ENCODE measurements around the gene CYP26B1. TPM values are rescaled to one million over a fixed set of nuclear protein-coding genes. Genes with fewer than 3 reads are reported as not detected.
A peak's percentile ranks its signal among the peaks of the same experiment; 100 is the strongest.

CYP26B1 gene
- total and polyA plus RNA-seq, 8 donors, result 3.1 to 7.6 (median 4.9) TPM

- Histone ChIP-seq H3K36me3 (no peaks in the 10 kb centered on the region), H3K27ac (no peak overlapping the region), H3K27me3 (peaks cover 45 to 65% of the 10 kb centered on the region in 2 donors), H3K9me3 (no peaks in the 10 kb centered on the region), H3K4me1 (peaks cover 30 to 51% of the 10 kb centered on the region in 2 donors), H3K4me3 (peak overlapping the region; percentile 9 to 14)
- intact Hi-C loops (cut with DNase I), result loop anchor here in 1 of 2 donors (5.0 kb wide), 1 partner anchor 341 kb away; no protein-coding TSS in a partner anchor
- DNase-seq, result peak in 3 of 4 donors; percentile 77 to 89 (median 82)
- no peak for TF ChIP-seq CTCF (IDR thresholded peaks at IDR 0.05)
- ATAC-seq, result peak; percentile 79
These were observed 4.9 kb downstream of the CYP26B1 start for GRCh38 chr2:72142570-72143440.

- peaks cover 37 to 56% of the 10 kb centered on the region in 2 donors for H3K27me3 ChIP-seq
- no peak overlapping the region for H3K27ac ChIP-seq
- peak in 1 of 4 donors; percentile 30 for DNase-seq
- TF ChIP-seq CTCF (IDR thresholded peaks at IDR 0.05), result no peak
- intact Hi-C loops (cut with DNase I), result loop anchor here in 1 of 2 donors (5.0 kb wide), 1 partner anchor 340 kb away; no protein-coding TSS in a partner anchor
- no peak overlapping the region for H3K4me3 ChIP-seq
- peaks cover 26 to 47% of the 10 kb centered on the region in 2 donors for H3K4me1 ChIP-seq
- no peak for ATAC-seq
- H3K9me3 ChIP-seq, result no peaks in the 10 kb centered on the region
- H3K36me3 ChIP-seq, result no peaks in the 10 kb centered on the region
These were observed 5.7 kb downstream of the CYP26B1 start for GRCh38 chr2:72141881-72142451.

GRCh38 chr2:72141032-72141645 lies 6.5 kb downstream of the CYP26B1 start:
- intact Hi-C loops (cut with DNase I), result loop anchor here in 1 of 2 donors (5.0 kb wide), 1 partner anchor 339 kb away; no protein-coding TSS in a partner anchor
- Histone ChIP-seq H3K4me1 (peaks cover 26 to 41% of the 10 kb centered on the region in 2 donors), H3K36me3 (no peaks in the 10 kb centered on the region), H3K27me3 (peaks cover 29 to 48% of the 10 kb centered on the region in 2 donors), H3K9me3 (no peaks in the 10 kb centered on the region), H3K27ac (no peak overlapping the region), H3K4me3 (no peak overlapping the region)
- peak in 1 of 4 donors; percentile 26 for DNase-seq
- no peak for ATAC-seq
- no peak for TF ChIP-seq CTCF (IDR thresholded peaks at IDR 0.05)

GRCh38 chr2:72140621-72140960 lies 7.1 kb downstream of the CYP26B1 start:
- intact Hi-C loops (cut with DNase I), result loop anchor here in 1 of 2 donors (5.0 kb wide), 1 partner anchor 338 kb away; no protein-coding TSS in a partner anchor
- Histone ChIP-seq H3K4me1 (peaks cover 26 to 35% of the 10 kb centered on the region in 2 donors), H3K4me3 (no peak overlapping the region), H3K36me3 (no peaks in the 10 kb centered on the region), H3K27me3 (peaks cover 23 to 42% of the 10 kb centered on the region in 2 donors), H3K27ac (no peak overlapping the region), H3K9me3 (no peaks in the 10 kb centered on the region)
- no peak for TF ChIP-seq CTCF (IDR thresholded peaks at IDR 0.05)
- no peak for DNase-seq
- no peak for ATAC-seq
